Measurements from ENCODE around the gene MED12L. TPM values are rescaled to one million over a fixed set of nuclear protein-coding genes. Genes with fewer than 3 reads are reported as not detected.

The MED12L gene
- total RNA-seq, 2 donors from 2014 or later: 15.5 to 28.9 TPM

- Mint-ChIP-seq H3K27me3 (ENCODE audit: insufficient read depth) (no peaks in the 10 kb centered on the region), H3K4me1 (no peaks in the 10 kb centered on the region), H3K4me3 (no peak overlapping the region), H3K27ac (no peak overlapping the region), H3K9me3 (no peaks in the 10 kb centered on the region), H3K36me3 (ENCODE audit: low read depth) (peaks cover 10% of the 10 kb centered on the region)
- Histone ChIP-seq H3K4me1 (ENCODE audit: control insufficient read depth, insufficient read depth, low read length) (no peaks in the 10 kb centered on the region), H3K27ac (ENCODE audit: low read depth, low read length) (no peak overlapping the region), H3K36me3 (ENCODE audit: control insufficient read depth, insufficient read depth, low read length) (peaks cover 31% of the 10 kb centered on the region), H3K27me3 (ENCODE audit: control insufficient read depth, insufficient read depth, low read length, poor library complexity, severe bottlenecking) (no peaks in the 10 kb centered on the region), H3K9ac (ENCODE audit: extremely low read depth, low read length, poor library complexity, severe bottlenecking) (no peak overlapping the region), H3K9me3 (ENCODE audit: control insufficient read depth, low read length) (no peaks in the 10 kb centered on the region), H3K4me3 (ENCODE audit: low read length) (no peak overlapping the region)
- no peak for DNase-seq
- 60 to 71% methylated on average over 1 to 3 of the region's 3 CpGs for WGBS, 2 experiments (ENCODE audit: insufficient coverage in 1 of 2, insufficient read length in 1 of 2)
- TF ChIP-seq, protein P1, sequence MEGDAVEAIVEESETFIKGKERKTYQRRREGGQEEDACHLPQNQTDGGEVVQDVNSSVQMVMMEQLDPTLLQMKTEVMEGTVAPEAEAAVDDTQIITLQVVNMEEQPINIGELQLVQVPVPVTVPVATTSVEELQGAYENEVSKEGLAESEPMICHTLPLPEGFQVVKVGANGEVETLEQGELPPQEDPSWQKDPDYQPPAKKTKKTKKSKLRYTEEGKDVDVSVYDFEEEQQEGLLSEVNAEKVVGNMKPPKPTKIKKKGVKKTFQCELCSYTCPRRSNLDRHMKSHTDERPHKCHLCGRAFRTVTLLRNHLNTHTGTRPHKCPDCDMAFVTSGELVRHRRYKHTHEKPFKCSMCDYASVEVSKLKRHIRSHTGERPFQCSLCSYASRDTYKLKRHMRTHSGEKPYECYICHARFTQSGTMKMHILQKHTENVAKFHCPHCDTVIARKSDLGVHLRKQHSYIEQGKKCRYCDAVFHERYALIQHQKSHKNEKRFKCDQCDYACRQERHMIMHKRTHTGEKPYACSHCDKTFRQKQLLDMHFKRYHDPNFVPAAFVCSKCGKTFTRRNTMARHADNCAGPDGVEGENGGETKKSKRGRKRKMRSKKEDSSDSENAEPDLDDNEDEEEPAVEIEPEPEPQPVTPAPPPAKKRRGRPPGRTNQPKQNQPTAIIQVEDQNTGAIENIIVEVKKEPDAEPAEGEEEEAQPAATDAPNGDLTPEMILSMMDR (conservative IDR thresholded peaks at IDR 0.05): no peak
These were observed 298.5 kb downstream of the MED12L start for GRCh38 chr3:151383956-151384355.

GRCh38 chr3:151384741-151385174, 299.3 kb downstream of the MED12L start, which contains the start of gene P2RY12:
Gene P2RY12, minus strand, starts transcription at chr3:151384753. Its CDS starts 45,908 bp downstream, at chr3:151338845.
- H3K9ac ChIP-seq (ENCODE audit: extremely low read depth, low read length, poor library complexity, severe bottlenecking): no peak within 1 kb of the TSS
- TF ChIP-seq, protein P1 (conservative IDR thresholded peaks at IDR 0.05): no peak
- H3K4me1 Mint-ChIP-seq: no peaks in the 10 kb centered on the region
- no peaks in the 10 kb centered on the region for H3K27me3 Mint-ChIP-seq (ENCODE audit: insufficient read depth)
- H3K4me3 ChIP-seq (ENCODE audit: low read length): no peak within 1 kb of the TSS
- H3K27me3 ChIP-seq (ENCODE audit: control insufficient read depth, insufficient read depth, low read length, poor library complexity, severe bottlenecking): no peaks in the 10 kb centered on the region
- no peaks in the 10 kb centered on the region for H3K9me3 Mint-ChIP-seq
- H3K4me1 ChIP-seq (ENCODE audit: control insufficient read depth, insufficient read depth, low read length): no peaks in the 10 kb centered on the region
- H3K27ac ChIP-seq (ENCODE audit: low read depth, low read length): no peak within 1 kb of the TSS
- peaks cover 30% of the 10 kb centered on the region for H3K36me3 ChIP-seq (ENCODE audit: control insufficient read depth, insufficient read depth, low read length)
- no peak within 1 kb of the TSS for H3K4me3 Mint-ChIP-seq
- H3K27ac Mint-ChIP-seq: no peak within 1 kb of the TSS
- no peaks in the 10 kb centered on the region for H3K9me3 ChIP-seq (ENCODE audit: control insufficient read depth, low read length)
- H3K36me3 Mint-ChIP-seq (ENCODE audit: low read depth): peaks cover 11% of the 10 kb centered on the region
- no peak for DNase-seq
- WGBS, 2 experiments (ENCODE audit: insufficient coverage in 1 of 2, insufficient read length in 1 of 2): 95 to 96% methylated on average over 3 to 4 of the region's 4 CpGs

DNA sequence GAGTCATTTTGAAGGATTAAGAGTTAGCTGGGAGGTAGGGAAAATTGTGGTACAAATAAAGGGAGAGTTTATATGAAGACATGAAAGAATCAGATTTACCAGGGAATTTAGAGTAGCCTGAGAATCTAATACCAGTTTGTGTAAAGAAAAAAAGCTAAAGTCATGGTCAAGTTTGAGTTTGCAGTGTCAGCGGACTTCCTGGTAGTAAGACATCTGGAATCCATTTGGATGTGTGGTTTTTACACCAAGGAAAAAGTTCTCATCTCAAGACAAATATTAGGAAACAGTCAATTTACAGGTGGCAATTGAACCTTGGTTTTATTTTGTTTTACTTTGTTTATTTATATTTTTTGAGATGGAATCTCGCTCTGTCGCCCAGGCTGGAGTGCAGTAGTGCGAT, 300.6 kb downstream of the MED12L start:
- Mint-ChIP-seq H3K27ac (no peak overlapping the region), H3K4me3 (no peak overlapping the region), H3K4me1 (no peaks in the 10 kb centered on the region), H3K36me3 (ENCODE audit: low read depth) (peaks cover 11% of the 10 kb centered on the region), H3K9me3 (no peaks in the 10 kb centered on the region), H3K27me3 (ENCODE audit: insufficient read depth) (no peaks in the 10 kb centered on the region)
- Histone ChIP-seq H3K9ac (ENCODE audit: extremely low read depth, low read length, poor library complexity, severe bottlenecking) (no peak overlapping the region), H3K4me3 (ENCODE audit: low read length) (no peak overlapping the region), H3K4me1 (ENCODE audit: control insufficient read depth, insufficient read depth, low read length) (no peaks in the 10 kb centered on the region), H3K27ac (ENCODE audit: low read depth, low read length) (no peak overlapping the region), H3K9me3 (ENCODE audit: control insufficient read depth, low read length) (no peaks in the 10 kb centered on the region), H3K27me3 (ENCODE audit: control insufficient read depth, insufficient read depth, low read length, poor library complexity, severe bottlenecking) (no peaks in the 10 kb centered on the region), H3K36me3 (ENCODE audit: control insufficient read depth, insufficient read depth, low read length) (peaks cover 34% of the 10 kb centered on the region)
- 84 to 86% methylated on average over 4 of the region's 4 CpGs for WGBS, 2 experiments (ENCODE audit: insufficient coverage in 1 of 2, insufficient read length in 1 of 2)
- no peak for DNase-seq
- TF ChIP-seq, protein P1 (conservative IDR thresholded peaks at IDR 0.05): no peak
